ENCODE measurements around the gene SPSB4.

Gene SPSB4

DNA sequence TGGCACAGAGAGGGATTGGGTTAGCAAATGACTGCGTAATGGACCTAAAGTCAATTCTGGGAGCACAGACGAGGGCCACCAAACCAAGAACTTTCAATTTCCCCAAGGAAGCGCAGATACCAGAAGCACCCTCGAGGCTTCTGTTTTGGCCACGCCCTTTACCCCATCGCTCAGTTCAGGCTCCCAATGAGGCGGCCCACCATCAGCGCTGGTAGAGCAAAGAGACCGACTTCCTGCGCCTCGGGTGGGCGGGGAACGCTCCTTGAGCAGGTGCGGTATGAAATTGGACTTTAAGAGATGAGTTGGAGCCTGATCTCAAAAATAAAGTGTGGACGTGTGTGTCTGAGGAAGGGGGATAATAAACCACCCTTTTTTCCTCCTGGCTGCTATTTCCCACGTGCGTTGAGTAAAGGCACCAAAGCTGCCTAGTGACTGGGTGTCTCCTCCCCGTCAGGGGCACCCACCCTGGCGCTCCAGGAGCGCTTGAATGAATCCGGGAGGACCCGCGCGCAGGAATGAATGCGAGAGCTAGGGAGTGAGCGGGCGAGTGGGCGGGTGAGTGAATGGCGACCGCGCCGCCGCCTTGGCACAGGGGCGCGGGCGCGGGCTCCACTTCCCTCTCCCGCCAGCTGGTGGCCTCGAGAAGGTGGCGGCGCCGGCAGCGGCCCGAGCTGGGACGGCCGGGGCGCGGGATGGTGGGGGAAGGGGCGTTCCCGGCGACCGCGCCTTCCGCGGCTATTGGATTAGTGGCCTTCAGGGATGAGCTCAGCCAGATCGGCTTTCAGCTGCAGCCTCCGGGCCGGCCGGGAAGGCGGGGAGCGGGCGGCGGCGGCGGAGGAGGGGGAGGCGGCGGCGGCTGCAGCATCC lies at the start of gene SPSB4 (continued):
- TF ChIP-seq ZNF544 (tag by site-specific recombination; IDR thresholded peaks at IDR 0.05) (no peak), ZNF155 (tag by site-specific recombination; IDR thresholded peaks at IDR 0.05) (no peak), ZBTB21 (tag by site-specific recombination; IDR thresholded peaks at IDR 0.05) (no peak), ZNF2 (tag by site-specific recombination; IDR thresholded peaks at IDR 0.05) (no peak), ZNF157 (tag by site-specific recombination; IDR thresholded peaks at IDR 0.05) (no peak), ZNF23 (tag by site-specific recombination; IDR thresholded peaks at IDR 0.05; ENCODE audit: borderline replicate concordance) (no peak)
- TF ChIP-seq, protein P1, sequence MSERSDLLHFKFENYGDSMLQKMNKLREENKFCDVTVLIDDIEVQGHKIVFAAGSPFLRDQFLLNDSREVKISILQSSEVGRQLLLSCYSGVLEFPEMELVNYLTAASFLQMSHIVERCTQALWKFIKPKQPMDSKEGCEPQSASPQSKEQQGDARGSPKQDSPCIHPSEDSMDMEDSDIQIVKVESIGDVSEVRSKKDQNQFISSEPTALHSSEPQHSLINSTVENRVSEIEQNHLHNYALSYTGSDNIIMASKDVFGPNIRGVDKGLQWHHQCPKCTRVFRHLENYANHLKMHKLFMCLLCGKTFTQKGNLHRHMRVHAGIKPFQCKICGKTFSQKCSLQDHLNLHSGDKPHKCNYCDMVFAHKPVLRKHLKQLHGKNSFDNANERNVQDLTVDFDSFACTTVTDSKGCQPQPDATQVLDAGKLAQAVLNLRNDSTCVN (tag by site-specific recombination; optimal IDR thresholded peaks at IDR 0.05) = peak; percentile 77
- TF ChIP-seq, protein P2, sequence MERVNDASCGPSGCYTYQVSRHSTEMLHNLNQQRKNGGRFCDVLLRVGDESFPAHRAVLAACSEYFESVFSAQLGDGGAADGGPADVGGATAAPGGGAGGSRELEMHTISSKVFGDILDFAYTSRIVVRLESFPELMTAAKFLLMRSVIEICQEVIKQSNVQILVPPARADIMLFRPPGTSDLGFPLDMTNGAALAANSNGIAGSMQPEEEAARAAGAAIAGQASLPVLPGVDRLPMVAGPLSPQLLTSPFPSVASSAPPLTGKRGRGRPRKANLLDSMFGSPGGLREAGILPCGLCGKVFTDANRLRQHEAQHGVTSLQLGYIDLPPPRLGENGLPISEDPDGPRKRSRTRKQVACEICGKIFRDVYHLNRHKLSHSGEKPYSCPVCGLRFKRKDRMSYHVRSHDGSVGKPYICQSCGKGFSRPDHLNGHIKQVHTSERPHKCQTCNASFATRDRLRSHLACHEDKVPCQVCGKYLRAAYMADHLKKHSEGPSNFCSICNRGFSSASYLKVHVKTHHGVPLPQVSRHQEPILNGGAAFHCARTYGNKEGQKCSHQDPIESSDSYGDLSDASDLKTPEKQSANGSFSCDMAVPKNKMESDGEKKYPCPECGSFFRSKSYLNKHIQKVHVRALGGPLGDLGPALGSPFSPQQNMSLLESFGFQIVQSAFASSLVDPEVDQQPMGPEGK (tag by site-specific recombination; IDR thresholded peaks at IDR 0.05) = peak; percentile 16; the same call in 1 of the 2 replicates

DNA sequence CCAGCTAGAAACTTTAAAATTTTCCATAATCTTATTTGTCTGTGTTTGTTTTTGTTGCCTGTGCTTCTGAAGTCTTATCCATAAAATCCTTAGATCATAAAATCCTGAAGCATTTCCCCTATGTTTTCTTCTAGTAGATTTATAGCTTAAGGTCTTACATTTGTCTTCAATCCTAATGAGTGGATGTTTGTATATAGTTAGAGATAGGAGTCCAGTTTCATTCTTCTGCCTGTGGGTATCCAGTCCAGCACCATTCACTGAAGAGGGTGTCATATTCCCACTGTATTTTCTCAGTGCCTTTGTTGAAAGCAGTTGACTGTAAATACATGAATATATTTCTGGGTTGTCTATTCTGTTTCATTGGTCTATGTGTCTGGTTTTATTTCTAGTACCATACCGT lies 44.8 kb upstream of the SPSB4 start:
- Histone ChIP-seq H3K9me3 (ENCODE audit: control insufficient read depth, insufficient read depth, low read depth, low read length) (no peaks in the 10 kb centered on the region), H3K4me3 (ENCODE audit: low read depth, low read length) (no peak overlapping the region), H3K27ac (ENCODE audit: extremely low read depth, low read depth, low read length) (no peak overlapping the region), H3K4me1 (ENCODE audit: control insufficient read depth, insufficient read depth, low read length) (no peaks in the 10 kb centered on the region), H3K36me3 (ENCODE audit: control insufficient read depth in 2 of 2, insufficient read depth in 1 of 2, low read length in 2 of 2) (no peaks in the 10 kb centered on the region)
- ChIA-PET POLR2A (no interaction called here), CTCF (interaction anchor here (1.3 kb wide), 1 partner anchor 8 kb away, joined by 3 read pairs; no protein-coding TSS in a partner anchor)
- peak; percentile 20; the same call in 1 of the 2 replicates for TF ChIP-seq WT1 (tag by site-specific recombination; IDR thresholded peaks at IDR 0.05)
- 0 out of 2 replicates have a peak, but pooled peaks have one; percentile 38 for TF ChIP-seq OVOL3 (tag by site-specific recombination; IDR thresholded peaks at IDR 0.05)
- TF ChIP-seq ZNF843 (tag by site-specific recombination; IDR thresholded peaks at IDR 0.05) = peak; percentile 56; the same call in 1 of the 2 replicates
- TF ChIP-seq SETDB1 (IDR thresholded peaks at IDR 0.05; ENCODE audit: insufficient read length, low read length) = peak; percentile 87
- no peak for TF ChIP-seq ZBTB7A (tag by site-specific recombination; IDR thresholded peaks at IDR 0.05; ENCODE audit: low read depth)
- peak; percentile 51; the same call in 1 of the 2 replicates for TF ChIP-seq ZXDB (tag by site-specific recombination; IDR thresholded peaks at IDR 0.05)
- TF ChIP-seq ZNF830 (tag by site-specific recombination; IDR thresholded peaks at IDR 0.05; ENCODE audit: low read depth) = no peak
- TF ChIP-seq PRDM6 (tag by site-specific recombination; IDR thresholded peaks at IDR 0.05) = peak; percentile 72
- TF ChIP-seq GLI2 (tag by site-specific recombination; IDR thresholded peaks at IDR 0.05; ENCODE audit: borderline replicate concordance, low read depth) = peak; percentile 40; the same call in 1 of the 2 replicates
- no peak for TF ChIP-seq ZNF138 (tag by site-specific recombination; IDR thresholded peaks at IDR 0.05; ENCODE audit: borderline replicate concordance)
- TF ChIP-seq TRIM28 (IDR thresholded peaks at IDR 0.05; ENCODE audit: borderline replicate concordance, low read length) = peak; percentile 91
- TF ChIP-seq ZNF223 (tag by site-specific recombination; IDR thresholded peaks at IDR 0.05) = no peak
- TF ChIP-seq OSR2 (tag by site-specific recombination; IDR thresholded peaks at IDR 0.05) = peak; percentile 26; the same call in 1 of the 2 replicates
